WTC11 (cell line): ENCODE results near the gene UBASH3B. TPM values are rescaled to one million over a fixed set of nuclear protein-coding genes. Genes with fewer than 3 reads are reported as not detected.
A peak's percentile ranks its signal among the peaks of the same experiment; 100 is the strongest.

Source experiments
- ATAC-seq: fragments of 200-7000 bp; cut with Tn5 transposase; 2 replicates; pipeline ENCODE4 v1.10.0; 2021; ENCODE audit warnings: mild to moderate bottlenecking, moderate library complexity
- CTCF ChIA-PET: fragments of 300-600 bp; sonication (Branson Sonifier 250); formaldehyde crosslinking; loops from one replicate; lab custom pipeline; 2021; ENCODE audit warnings: antibody characterized with exemption; lab: Charles Lee
- POLR2A ChIA-PET: fragments of 350-600 bp; sonication (Branson Sonifier 250); formaldehyde crosslinking; loops from one replicate; lab custom pipeline; 2021; ENCODE audit warnings: antibody characterized with exemption; lab: Charles Lee
- DNase-seq: peaks from one replicate; pipeline ENCODE4 v3.0.0; 2021; ENCODE audit warnings: low spot score
- H3K27ac Mint-ChIP-seq: 2 replicates; pipeline ENCODE4 v1.8.0; 2021; ENCODE audit warnings: mixed read lengths
- H3K27me3 Mint-ChIP-seq: 2 replicates; pipeline ENCODE4 v1.8.0; 2021; ENCODE audit warnings: low read depth, mild to moderate bottlenecking, moderate library complexity, mixed read lengths
- H3K36me3 Mint-ChIP-seq: 2 replicates; pipeline ENCODE4 v1.8.0; 2021; ENCODE audit warnings: mixed read lengths
- H3K4me1 Mint-ChIP-seq: 2 replicates; pipeline ENCODE4 v1.8.0; 2022; ENCODE audit warnings: mixed read lengths
- H3K4me3 Mint-ChIP-seq: 2 replicates; pipeline ENCODE4 v1.8.0; 2021; ENCODE audit warnings: mild to moderate bottlenecking, moderate library complexity, mixed read lengths
- H3K9me3 Mint-ChIP-seq: 2 replicates; pipeline ENCODE4 v1.8.0; 2021; ENCODE audit warnings: mixed read lengths
- E2F1 ChIP-seq: sonication (generic); formaldehyde crosslinking; IDR thresholded peaks from 2 replicates; pipeline ENCODE4 v1.8.0; 2022; ENCODE audit warnings: mild to moderate bottlenecking, missing genetic modification reagents
- ETV6 ChIP-seq: sonication (generic); formaldehyde crosslinking; IDR thresholded peaks from 2 replicates; pipeline ENCODE4 v1.8.1; 2022; ENCODE audit warnings: mild to moderate bottlenecking, missing genetic modification reagents
- HMGA2 ChIP-seq: fragments of 250-450 bp; sonication (Bioruptor Pico); IDR thresholded peaks from 2 replicates; pipeline ENCODE4 v1.4.0; 2021; ENCODE audit warnings: mild to moderate bottlenecking, moderate library complexity
- MLX ChIP-seq: sonication (generic); formaldehyde crosslinking; IDR thresholded peaks from 2 replicates; pipeline ENCODE4 v1.8.1; 2023; ENCODE audit warnings: mild to moderate bottlenecking, missing genetic modification reagents, moderate library complexity
- SMAD4 ChIP-seq: sonication (generic); formaldehyde crosslinking; IDR thresholded peaks from 2 replicates; pipeline ENCODE4 v1.8.0; 2022; ENCODE audit warnings: mild to moderate bottlenecking, missing genetic modification reagents
- TEAD4 ChIP-seq: sonication (generic); formaldehyde crosslinking; IDR thresholded peaks from 2 replicates; pipeline ENCODE4 v1.8.0; 2022; ENCODE audit warnings: mild to moderate bottlenecking, missing genetic modification reagents
- ZNF317 ChIP-seq: sonication (generic); formaldehyde crosslinking; IDR thresholded peaks from 2 replicates; pipeline ENCODE4 v1.8.1; 2023; ENCODE audit warnings: low read depth, mild to moderate bottlenecking, moderate library complexity, missing genetic modification reagents, borderline replicate concordance
- ZNF532 ChIP-seq: fragments of 250-450 bp; sonication (Bioruptor Pico); IDR thresholded peaks from 2 replicates; pipeline ENCODE4 v1.9.0; 2021; ENCODE audit warnings: mild to moderate bottlenecking, borderline replicate concordance
- total RNA-seq: library from RNA; stranded (reverse); gene quantifications from 3 replicates; pipeline ENCODE4 v1.2.3, GENCODE V29; 2021
- TF ChIP-seq, protein P1 (sequence below): fragments of 250-450 bp; sonication (Bioruptor Pico); IDR thresholded peaks from 2 replicates; pipeline ENCODE4 v1.9.0; 2021; ENCODE audit warnings: mild to moderate bottlenecking
- TF ChIP-seq, protein P2 (sequence below): fragments of 250-450 bp; sonication (Bioruptor Pico); IDR thresholded peaks from 2 replicates; pipeline ENCODE4 v1.9.0; 2021; ENCODE audit warnings: mild to moderate bottlenecking
- TF ChIP-seq, protein P3 (sequence below): sonication (generic); formaldehyde crosslinking; IDR thresholded peaks from 2 replicates; pipeline ENCODE4 v1.8.1; 2023; ENCODE audit warnings: mild to moderate bottlenecking, missing genetic modification reagents

Gene UBASH3B
- total RNA-seq, 1 experiment from 2014 or later, result 21.1 TPM

DNA sequence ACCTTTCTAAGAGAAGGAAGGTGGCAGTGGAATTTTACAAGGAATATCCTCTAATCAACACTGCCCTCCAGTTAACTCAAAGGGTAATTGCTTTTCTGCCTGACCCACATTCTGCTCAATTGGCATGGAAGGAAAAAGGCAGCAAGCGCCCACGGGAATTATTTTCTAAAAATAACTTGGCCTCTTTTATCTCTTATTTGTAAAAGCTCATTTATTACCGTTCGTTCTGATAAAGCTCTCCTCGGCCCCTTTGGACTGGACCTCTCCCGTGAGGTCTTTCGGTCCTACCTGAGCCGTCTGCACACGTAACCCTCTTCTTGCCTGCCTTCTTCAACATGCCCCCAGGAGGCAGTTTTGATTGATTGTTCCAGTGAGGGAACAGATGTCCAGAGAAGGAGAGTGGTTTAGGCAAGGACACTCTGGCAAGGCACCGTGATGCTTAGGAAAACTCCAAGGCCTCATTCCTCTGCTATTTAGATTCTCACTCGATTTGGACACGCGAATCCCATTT lies 129.6 kb downstream of the UBASH3B start:
- ATAC-seq (no peak), DNase-seq (no peak)
- Mint-ChIP-seq H3K4me3 (no peak overlapping the region), H3K27me3 (no peaks in the 10 kb centered on the region)
- CTCF ChIA-PET, result interaction anchor here (1.0 to 3.4 kb wide), 3 partner anchors 11 to 153 kb away, joined by 3 to 12 read pairs (median 5); no protein-coding TSS in a partner anchor
- TF ChIP-seq ZNF532 (CRISPR knock-in tag), result no peak
- TF ChIP-seq, all 79 proteins: peak for 0
- Mint-ChIP-seq H3K27ac (no peak overlapping the region), H3K36me3 (peaks cover 5% of the 10 kb centered on the region; the same call in 1 of the 2 replicates), H3K9me3 (no peaks in the 10 kb centered on the region), H3K4me1 (peaks cover 16% of the 10 kb centered on the region)
- POLR2A ChIA-PET, result no interaction called here

DNA sequence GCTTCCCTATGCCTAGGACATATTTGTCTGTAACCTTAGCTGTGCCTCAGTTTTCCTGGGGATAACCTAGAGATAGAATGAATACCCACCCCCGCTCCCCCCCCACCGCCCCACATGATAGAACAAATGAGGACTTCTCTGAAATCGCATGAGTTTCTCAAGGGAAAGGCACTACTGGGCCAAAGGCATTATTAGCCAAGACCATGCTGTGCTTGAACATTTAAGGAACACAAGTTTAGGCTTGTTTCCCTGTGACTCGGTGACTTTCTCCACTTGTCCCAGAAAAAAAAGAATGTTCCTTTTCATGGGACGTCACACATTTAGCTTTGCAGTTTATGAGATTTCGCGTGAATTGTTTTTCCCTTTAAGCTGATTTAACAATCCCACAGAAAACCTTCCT lies 131.4 kb downstream of the UBASH3B start:
- ATAC-seq (no peak), DNase-seq (no peak)
- Mint-ChIP-seq H3K9me3 (no peaks in the 10 kb centered on the region), H3K27me3 (no peaks in the 10 kb centered on the region), H3K4me3 (no peak overlapping the region), H3K27ac (peak overlapping the region; percentile 58), H3K4me1 (peaks cover 10% of the 10 kb centered on the region), H3K36me3 (peaks cover 5% of the 10 kb centered on the region; the same call in 1 of the 2 replicates)
- TF ChIP-seq ETV6 (no peak), HMGA2 (CRISPR knock-in tag) (no peak), TEAD4 (CRISPR knock-in tag) (no peak), SMAD4 (CRISPR knock-in tag) (no peak), ZNF317 (no peak), E2F1 (CRISPR knock-in tag) (no peak), MLX (CRISPR knock-in tag) (no peak)
- TF ChIP-seq, protein P1, sequence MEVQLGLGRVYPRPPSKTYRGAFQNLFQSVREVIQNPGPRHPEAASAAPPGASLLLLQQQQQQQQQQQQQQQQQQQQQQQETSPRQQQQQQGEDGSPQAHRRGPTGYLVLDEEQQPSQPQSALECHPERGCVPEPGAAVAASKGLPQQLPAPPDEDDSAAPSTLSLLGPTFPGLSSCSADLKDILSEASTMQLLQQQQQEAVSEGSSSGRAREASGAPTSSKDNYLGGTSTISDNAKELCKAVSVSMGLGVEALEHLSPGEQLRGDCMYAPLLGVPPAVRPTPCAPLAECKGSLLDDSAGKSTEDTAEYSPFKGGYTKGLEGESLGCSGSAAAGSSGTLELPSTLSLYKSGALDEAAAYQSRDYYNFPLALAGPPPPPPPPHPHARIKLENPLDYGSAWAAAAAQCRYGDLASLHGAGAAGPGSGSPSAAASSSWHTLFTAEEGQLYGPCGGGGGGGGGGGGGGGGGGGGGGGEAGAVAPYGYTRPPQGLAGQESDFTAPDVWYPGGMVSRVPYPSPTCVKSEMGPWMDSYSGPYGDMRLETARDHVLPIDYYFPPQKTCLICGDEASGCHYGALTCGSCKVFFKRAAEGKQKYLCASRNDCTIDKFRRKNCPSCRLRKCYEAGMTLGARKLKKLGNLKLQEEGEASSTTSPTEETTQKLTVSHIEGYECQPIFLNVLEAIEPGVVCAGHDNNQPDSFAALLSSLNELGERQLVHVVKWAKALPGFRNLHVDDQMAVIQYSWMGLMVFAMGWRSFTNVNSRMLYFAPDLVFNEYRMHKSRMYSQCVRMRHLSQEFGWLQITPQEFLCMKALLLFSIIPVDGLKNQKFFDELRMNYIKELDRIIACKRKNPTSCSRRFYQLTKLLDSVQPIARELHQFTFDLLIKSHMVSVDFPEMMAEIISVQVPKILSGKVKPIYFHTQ (CRISPR knock-in tag), result no peak
- TF ChIP-seq, protein P2, sequence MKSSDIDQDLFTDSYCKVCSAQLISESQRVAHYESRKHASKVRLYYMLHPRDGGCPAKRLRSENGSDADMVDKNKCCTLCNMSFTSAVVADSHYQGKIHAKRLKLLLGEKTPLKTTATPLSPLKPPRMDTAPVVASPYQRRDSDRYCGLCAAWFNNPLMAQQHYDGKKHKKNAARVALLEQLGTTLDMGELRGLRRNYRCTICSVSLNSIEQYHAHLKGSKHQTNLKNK (CRISPR knock-in tag), result no peak
- TF ChIP-seq, protein P3, sequence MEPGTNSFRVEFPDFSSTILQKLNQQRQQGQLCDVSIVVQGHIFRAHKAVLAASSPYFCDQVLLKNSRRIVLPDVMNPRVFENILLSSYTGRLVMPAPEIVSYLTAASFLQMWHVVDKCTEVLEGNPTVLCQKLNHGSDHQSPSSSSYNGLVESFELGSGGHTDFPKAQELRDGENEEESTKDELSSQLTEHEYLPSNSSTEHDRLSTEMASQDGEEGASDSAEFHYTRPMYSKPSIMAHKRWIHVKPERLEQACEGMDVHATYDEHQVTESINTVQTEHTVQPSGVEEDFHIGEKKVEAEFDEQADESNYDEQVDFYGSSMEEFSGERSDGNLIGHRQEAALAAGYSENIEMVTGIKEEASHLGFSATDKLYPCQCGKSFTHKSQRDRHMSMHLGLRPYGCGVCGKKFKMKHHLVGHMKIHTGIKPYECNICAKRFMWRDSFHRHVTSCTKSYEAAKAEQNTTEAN (CRISPR knock-in tag), result no peak
- POLR2A ChIA-PET, result no interaction called here
- CTCF ChIA-PET, result interaction anchor here (1.3 to 3.4 kb wide), 5 partner anchors 9 to 236 kb away, joined by 3 to 12 read pairs (median 4); no protein-coding TSS in a partner anchor
